Mesenchymal stem cell (in vitro differentiated cells and primary cell): ENCODE data around the gene UNC93A.

Experiments used
- DNase-seq: peaks from one replicate; pipeline ENCODE4 v3.0.0-alpha.2; 2013
- H2AFZ ChIP-seq: one replicate; pipeline ENCODE4 v1.6.1; 2013; ENCODE audit warnings: low read depth, mild to moderate bottlenecking, control low read depth, inconsistent platforms, low read length, moderate library complexity
- H2AK5ac ChIP-seq: 2 replicates; pipeline ENCODE4 v1.6.1; 2013; ENCODE audit warnings: low read length, moderate library complexity, mild to moderate bottlenecking, inconsistent platforms; ENCODE audit not compliant: severe bottlenecking
- H2BK120ac ChIP-seq: one replicate; pipeline ENCODE4 v1.6.1; 2013; ENCODE audit warnings: low read depth, mild to moderate bottlenecking, inconsistent platforms, low read length, moderate library complexity
- H2BK12ac ChIP-seq, 2 experiments: one replicate each; pipeline ENCODE4 v1.6.1; 2013; ENCODE audit warnings: inconsistent platforms in 2 of 2, low read length in 2 of 2, mild to moderate bottlenecking in 2 of 2, moderate library complexity in 2 of 2, control low read depth in 1 of 2
- H2BK15ac ChIP-seq: one replicate; pipeline ENCODE4 v1.6.1; 2013; ENCODE audit warnings: mild to moderate bottlenecking, low read depth, inconsistent platforms; ENCODE audit not compliant: poor library complexity, severe bottlenecking
- H2BK5ac ChIP-seq: 2 replicates; pipeline ENCODE4 v1.6.1; 2013; ENCODE audit warnings: low read depth, mild to moderate bottlenecking, low read length, control low read depth, inconsistent platforms; ENCODE audit not compliant: poor library complexity, severe bottlenecking
- H3K14ac ChIP-seq, 2 experiments: one replicate each; pipeline ENCODE4 v1.6.1; 2013; ENCODE audit warnings: inconsistent platforms in 2 of 2, low read length in 2 of 2, control low read depth in 1 of 2, mild to moderate bottlenecking in 1 of 2, moderate library complexity in 1 of 2
- H3K18ac ChIP-seq, 2 experiments: one replicate each; pipeline ENCODE4 v1.6.1; 2013; ENCODE audit warnings: inconsistent platforms in 2 of 2, low read length in 2 of 2, control low read depth in 1 of 2, low read depth in 1 of 2, mild to moderate bottlenecking in 1 of 2
- H3K23ac ChIP-seq, 2 experiments: one replicate each; pipeline ENCODE4 v1.6.1; 2013; ENCODE audit warnings: inconsistent platforms in 2 of 2, low read length in 2 of 2, mild to moderate bottlenecking in 2 of 2, moderate library complexity in 2 of 2, control low read depth in 1 of 2
- H3K27ac ChIP-seq: 2 replicates; pipeline ENCODE4 v1.5.1; 2013; ENCODE audit warnings: mild to moderate bottlenecking, moderate library complexity, low read length, control low read depth, inconsistent platforms; ENCODE audit not compliant: poor library complexity, severe bottlenecking
- H3K27me3 ChIP-seq, 2 experiments: 2 replicates each; pipeline versions ENCODE4 v1.6.1 to v1.7.0; 2013; ENCODE audit warnings: low read length in 2 of 2, mild to moderate bottlenecking in 2 of 2, moderate library complexity in 2 of 2, control low read depth in 1 of 2, inconsistent platforms in 1 of 2; ENCODE audit not compliant: control insufficient read depth in 1 of 2, insufficient read depth in 1 of 2
- H3K36me3 ChIP-seq, 2 experiments: 2 replicates each; pipeline versions ENCODE4 v1.6.1 to v1.7.0; 2013; ENCODE audit warnings: low read length in 2 of 2, control low read depth in 1 of 2, inconsistent platforms in 1 of 2, low read depth in 1 of 2, mild to moderate bottlenecking in 1 of 2; ENCODE audit not compliant: insufficient read depth in 2 of 2, control insufficient read depth in 1 of 2
- H3K4ac ChIP-seq, 2 experiments: one replicate each; pipeline ENCODE4 v1.6.1; 2013; ENCODE audit warnings: inconsistent platforms in 2 of 2, low read length in 2 of 2, mild to moderate bottlenecking in 2 of 2, moderate library complexity in 2 of 2, control low read depth in 1 of 2, low read depth in 1 of 2
- H3K4me1 ChIP-seq: 2 replicates; pipeline ENCODE4 v1.6.1; 2013; ENCODE audit warnings: low read depth, low read length, control low read depth; ENCODE audit not compliant: control insufficient read depth, insufficient read depth
- H3K4me2 ChIP-seq: 2 replicates; pipeline ENCODE4 v1.6.1; 2013; ENCODE audit warnings: low read length, mild to moderate bottlenecking, inconsistent platforms; ENCODE audit not compliant: poor library complexity, severe bottlenecking
- H3K4me3 ChIP-seq, 2 experiments: 2 replicates each; pipeline versions ENCODE4 v1.5.1 to v1.7.0; 2013; ENCODE audit warnings: low read length in 2 of 2, mild to moderate bottlenecking in 2 of 2, control low read depth in 1 of 2, low read depth in 1 of 2; ENCODE audit not compliant: insufficient read depth in 1 of 2
- H3K79me1 ChIP-seq: replicated peaks from 2 replicates; pipeline ENCODE4 v1.6.1; 2013; ENCODE audit warnings: mild to moderate bottlenecking, control low read depth, low read length, inconsistent platforms; ENCODE audit not compliant: poor library complexity, severe bottlenecking
- H3K9ac ChIP-seq: 2 replicates; pipeline ENCODE4 v1.7.0; 2013; ENCODE audit warnings: mild to moderate bottlenecking, low read length, moderate library complexity
- H3K9me3 ChIP-seq: 2 replicates; pipeline ENCODE4 v1.7.0; 2013; ENCODE audit warnings: mild to moderate bottlenecking, low read length; ENCODE audit not compliant: control insufficient read depth
- H4K8ac ChIP-seq: one replicate; pipeline ENCODE4 v1.6.1; 2013; ENCODE audit warnings: inconsistent platforms, mild to moderate bottlenecking, low read length, moderate library complexity
- H4K91ac ChIP-seq: one replicate; pipeline ENCODE4 v1.6.1; 2013; ENCODE audit warnings: mild to moderate bottlenecking, low read length, inconsistent platforms
- WGBS: methylation state at CpG from one replicate; pipeline ENCODE4 v1.1.7; 2013; ENCODE audit warnings: mixed read lengths; 5-methylcytosine and 5-hydroxymethylcytosine counted together

The UNC93A gene

DNA sequence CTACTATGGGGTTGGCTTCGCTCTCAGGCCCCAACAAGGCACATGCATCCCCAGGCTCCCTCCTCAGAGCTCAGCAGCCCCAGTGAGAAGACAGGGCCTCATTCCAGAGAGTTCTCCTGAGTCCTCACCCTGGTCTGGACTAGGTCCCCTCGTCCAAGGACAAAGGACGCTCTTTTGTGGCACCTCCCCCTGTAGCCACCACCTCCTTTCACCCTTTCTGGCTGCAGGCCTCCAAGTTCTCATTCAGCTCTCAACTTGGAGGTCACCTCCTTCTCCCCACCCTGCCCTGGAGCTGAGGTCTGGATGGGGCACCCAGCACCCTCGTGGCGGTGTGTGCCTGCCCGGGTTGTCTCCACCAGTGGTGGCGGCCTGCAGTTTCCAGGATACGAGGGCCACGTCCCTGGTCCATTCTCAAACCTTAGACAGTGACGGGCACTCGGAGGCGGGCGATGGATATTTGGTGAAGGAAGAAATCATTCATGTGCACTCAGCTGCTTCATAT lies 2.5 kb downstream of the UNC93A start:
- no peak overlapping the region for H4K91ac ChIP-seq
- peaks cover 6 to 33% of the 10 kb centered on the region in 2 experiments for H3K27me3 ChIP-seq
- no peaks in the 10 kb centered on the region for H3K4me1 ChIP-seq
- no peak overlapping the region for H2BK120ac ChIP-seq
- H3K4me2 ChIP-seq: no peak overlapping the region
- no peak overlapping the region for H4K8ac ChIP-seq
- H2AFZ ChIP-seq: no peak overlapping the region
- WGBS: 90% methylated on average over 13 of the region's 13 CpGs
- no peaks in the 10 kb centered on the region for H3K79me1 ChIP-seq
- no peak overlapping the region for H3K4me3 ChIP-seq
- H3K36me3 ChIP-seq: no peaks in the 10 kb centered on the region
- no peak overlapping the region for H3K14ac ChIP-seq
- no peak overlapping the region for H3K27ac ChIP-seq
- no peak overlapping the region for H3K9ac ChIP-seq
- DNase-seq: no peak
- no peak overlapping the region for H3K4ac ChIP-seq
- no peak overlapping the region for H2BK15ac ChIP-seq
- H3K9me3 ChIP-seq: no peaks in the 10 kb centered on the region
- no peak overlapping the region for H3K18ac ChIP-seq
- no peak overlapping the region for H3K23ac ChIP-seq
- no peak overlapping the region for H2BK12ac ChIP-seq
- H2AK5ac ChIP-seq: no peak overlapping the region
- no peak overlapping the region for H2BK5ac ChIP-seq

DNA sequence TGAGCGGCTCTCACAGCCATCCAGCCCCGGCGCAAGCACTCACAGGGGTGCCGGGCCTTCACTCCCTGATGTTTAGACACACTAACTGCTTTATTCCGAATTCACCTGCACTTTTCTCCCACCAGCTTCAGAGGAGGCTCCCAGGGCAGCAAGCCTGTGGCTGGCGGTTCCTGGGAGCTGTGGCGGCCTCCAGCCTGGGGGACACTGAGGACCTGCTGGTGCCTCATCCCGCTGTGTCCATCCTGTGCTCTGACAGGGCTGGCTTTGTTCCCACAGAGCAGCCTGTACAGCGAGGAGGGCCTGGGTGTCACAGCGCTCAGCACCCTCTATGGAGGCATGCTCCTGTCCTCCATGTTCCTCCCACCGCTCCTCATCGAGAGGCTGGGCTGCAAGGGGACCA lies 3.1 kb downstream of the UNC93A start:
- no peak overlapping the region for H2AK5ac ChIP-seq
- H3K14ac ChIP-seq: peak overlapping the region in 1 of 2 experiments; percentile 18
- H3K27ac ChIP-seq: no peak overlapping the region

DNA sequence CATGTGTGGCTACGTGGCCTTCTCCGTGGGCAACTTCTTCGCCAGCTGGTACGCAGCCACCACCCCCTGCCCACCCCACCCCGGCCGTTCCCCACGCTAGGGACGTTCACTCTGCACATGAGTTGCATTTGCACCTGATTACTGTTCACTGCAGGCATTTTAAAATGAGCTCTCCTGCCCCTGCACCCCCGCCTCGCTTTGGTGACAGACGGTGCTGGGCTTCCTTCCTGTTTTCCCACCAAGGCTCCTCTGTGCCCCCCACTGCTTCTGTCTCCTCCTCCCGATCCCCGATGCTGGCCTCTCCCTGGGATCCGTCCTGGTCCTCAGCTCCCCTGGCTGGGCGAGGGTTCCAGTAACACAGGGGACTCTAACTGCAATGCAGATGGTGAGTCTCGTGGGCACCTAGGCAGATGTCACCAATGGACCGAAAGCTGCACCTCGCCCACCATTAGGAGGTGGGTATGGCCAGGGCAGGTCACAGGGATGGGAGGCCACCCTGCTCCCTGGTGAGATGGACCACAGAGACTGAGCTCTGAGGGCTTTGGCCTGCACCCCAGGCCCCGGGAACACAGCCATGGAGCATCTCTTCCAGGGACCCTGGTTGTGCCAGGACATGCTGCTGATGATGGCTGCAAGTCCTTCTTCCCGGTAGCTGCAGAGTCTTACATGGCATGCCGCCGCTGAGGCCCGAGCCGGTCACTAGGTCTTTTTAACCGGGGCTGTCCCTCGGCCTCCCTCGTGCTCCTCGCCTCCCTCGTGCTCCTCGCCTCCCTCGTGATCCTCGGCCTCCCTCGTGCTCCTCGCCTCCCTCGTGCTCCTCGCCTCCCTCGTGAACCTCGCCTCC lies 3.8 kb downstream of the UNC93A start:
- Histone ChIP-seq H2BK5ac (no peak overlapping the region), H3K14ac (no peak overlapping the region), H3K4me3 (peak overlapping the region in 1 of 2 experiments; percentile 34), H3K4me1 (no peaks in the 10 kb centered on the region), H3K4ac (no peak overlapping the region), H3K27ac (no peak overlapping the region), H2BK12ac (no peak overlapping the region), H2BK15ac (no peak overlapping the region), H3K27me3 (peaks cover 6 to 28% of the 10 kb centered on the region in 2 experiments), H2AFZ (no peak overlapping the region), H3K36me3 (no peaks in the 10 kb centered on the region), H3K9me3 (no peaks in the 10 kb centered on the region), H3K79me1 (no peaks in the 10 kb centered on the region), H4K91ac (no peak overlapping the region), H2BK120ac (no peak overlapping the region), H2AK5ac (no peak overlapping the region), H3K4me2 (no peak overlapping the region), H4K8ac (no peak overlapping the region), H3K9ac (no peak overlapping the region), H3K18ac (no peak overlapping the region), H3K23ac (no peak overlapping the region)
- DNase-seq: no peak
- WGBS: 91% methylated on average over 38 of the region's 38 CpGs

More for the DNA sequence above, 3.1 kb downstream of the UNC93A start:
- WGBS: 89% methylated on average over 12 of the region's 12 CpGs
- no peak overlapping the region for H4K91ac ChIP-seq
- H3K4ac ChIP-seq: no peak overlapping the region
- no peak for DNase-seq
- no peaks in the 10 kb centered on the region for H3K79me1 ChIP-seq
- H2AFZ ChIP-seq: no peak overlapping the region
- no peak overlapping the region for H3K18ac ChIP-seq
- H2BK120ac ChIP-seq: no peak overlapping the region
- H2BK5ac ChIP-seq: no peak overlapping the region
- H3K9ac ChIP-seq: no peak overlapping the region
- H4K8ac ChIP-seq: no peak overlapping the region
- H2BK15ac ChIP-seq: no peak overlapping the region
- no peak overlapping the region for H3K23ac ChIP-seq
- H3K4me2 ChIP-seq: no peak overlapping the region
- H3K4me1 ChIP-seq: no peaks in the 10 kb centered on the region
- H3K9me3 ChIP-seq: no peaks in the 10 kb centered on the region
- H2BK12ac ChIP-seq: no peak overlapping the region
- H3K27me3 ChIP-seq: peaks cover 6 to 28% of the 10 kb centered on the region in 2 experiments
- H3K36me3 ChIP-seq: no peaks in the 10 kb centered on the region
- H3K4me3 ChIP-seq: peak overlapping the region in 1 of 2 experiments; percentile 34

DNA sequence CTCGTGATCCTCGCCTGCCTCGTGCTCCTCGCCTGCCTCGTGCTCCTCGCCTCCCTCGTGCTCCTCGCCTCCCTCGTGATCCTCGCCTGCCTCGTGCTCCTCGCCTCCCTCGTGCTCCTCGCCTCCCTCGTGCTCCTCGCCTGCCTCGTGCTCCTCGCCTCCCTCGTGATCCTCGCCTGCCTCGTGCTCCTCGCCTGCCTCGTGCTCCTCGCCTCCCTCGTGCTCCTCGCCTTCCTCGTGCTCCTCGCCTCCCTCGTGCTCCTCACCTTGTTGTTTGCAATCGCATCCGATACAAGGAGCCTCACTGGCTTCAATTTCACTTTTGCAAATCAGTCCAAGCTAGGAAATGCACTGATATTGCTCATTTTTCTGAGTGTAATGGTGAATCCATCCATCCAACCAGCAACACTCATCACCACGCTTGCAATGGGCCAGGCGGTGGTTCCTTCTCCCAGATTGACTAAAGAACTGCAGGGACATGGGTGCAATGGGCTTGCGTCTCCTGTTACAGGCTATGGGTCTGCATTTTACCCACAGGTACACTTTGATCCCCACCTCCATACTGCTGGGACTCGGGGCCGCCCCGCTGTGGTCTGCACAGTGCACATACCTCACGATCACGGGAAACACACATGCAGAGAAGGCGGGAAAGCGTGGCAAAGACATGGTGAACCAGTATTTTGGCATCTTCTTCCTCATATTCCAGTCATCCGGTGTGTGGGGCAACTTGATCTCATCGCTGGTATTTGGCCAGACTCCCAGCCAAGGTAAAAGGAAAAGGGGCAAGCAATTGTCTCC lies 4.6 kb downstream of the UNC93A start:
- H2BK5ac ChIP-seq: no peak overlapping the region
- H2AFZ ChIP-seq: no peak overlapping the region
- no peak overlapping the region for H3K14ac ChIP-seq
- DNase-seq: no peak
- no peak overlapping the region for H3K18ac ChIP-seq
- H2BK12ac ChIP-seq: no peak overlapping the region
- no peak overlapping the region for H4K8ac ChIP-seq
- H3K27me3 ChIP-seq: peaks cover 6 to 24% of the 10 kb centered on the region in 2 experiments
- no peak overlapping the region for H3K9ac ChIP-seq
- H3K9me3 ChIP-seq: no peaks in the 10 kb centered on the region
- no peak overlapping the region for H2AK5ac ChIP-seq
- H3K4me1 ChIP-seq: no peaks in the 10 kb centered on the region
- H3K79me1 ChIP-seq: no peaks in the 10 kb centered on the region
- no peak overlapping the region for H2BK15ac ChIP-seq
- no peak overlapping the region for H3K4me2 ChIP-seq
- no peak overlapping the region for H2BK120ac ChIP-seq
- 95% methylated on average over 43 of the region's 43 CpGs for WGBS
- no peak overlapping the region for H3K23ac ChIP-seq
- H4K91ac ChIP-seq: no peak overlapping the region
- no peaks in the 10 kb centered on the region for H3K36me3 ChIP-seq
- no peak overlapping the region for H3K27ac ChIP-seq
- no peak overlapping the region for H3K4me3 ChIP-seq
- no peak overlapping the region for H3K4ac ChIP-seq
